ENCODE results near the gene HAUS5. TPM values are rescaled to one million over a fixed set of nuclear protein-coding genes. Genes with fewer than 3 reads are reported as not detected.

HAUS5 gene
- total and polyA plus RNA-seq, 2 experiments from 2014 or later: 4.9 to 12.6 TPM

DNA sequence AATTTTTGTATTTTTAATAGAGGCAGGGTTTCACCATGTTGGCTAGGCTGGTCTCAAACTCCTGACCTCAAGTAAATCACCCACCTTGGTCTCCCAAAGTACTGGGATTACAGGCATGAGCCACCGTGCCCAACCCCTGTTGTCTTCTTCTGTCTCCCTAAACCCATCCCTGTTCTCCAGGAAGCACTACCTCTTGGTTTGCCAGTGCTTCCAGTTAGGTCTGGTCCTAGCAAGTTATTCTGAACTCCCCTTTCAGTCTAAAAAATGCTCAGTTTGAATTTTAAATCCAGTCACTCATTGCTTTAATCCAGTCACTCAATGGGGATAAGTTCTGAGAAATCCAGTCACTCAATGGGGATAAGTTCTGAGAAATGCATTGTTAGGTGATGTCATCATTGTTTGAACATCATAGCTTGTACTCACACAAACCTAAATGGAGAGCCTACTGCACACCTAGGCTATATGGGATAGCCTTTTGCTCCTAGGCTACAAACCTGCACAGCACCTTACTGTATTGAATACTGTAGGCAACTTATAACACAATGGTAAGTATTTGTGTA lies 41.0 kb upstream of the HAUS5 start:
- no peaks in the 10 kb centered on the region for H3K36me3 ChIP-seq (replicated peaks; ENCODE audit: insufficient read depth, low read depth)
- H3K79me2 ChIP-seq: no peaks in the 10 kb centered on the region
- H3K4me3 ChIP-seq: no peak overlapping the region
- H3K27me3 ChIP-seq: no peaks in the 10 kb centered on the region
- peaks cover 6% of the 10 kb centered on the region for H3K9me3 ChIP-seq (ENCODE audit: low read depth)
- no peak overlapping the region for H3K27ac ChIP-seq
- no peaks in the 10 kb centered on the region for H4K20me1 ChIP-seq (ENCODE audit: insufficient read depth, poor library complexity, severe bottlenecking)
- no peaks in the 10 kb centered on the region for H3K4me1 ChIP-seq (ENCODE audit: insufficient read depth)
- no peak for DNase-seq (ENCODE audit: low spot score)
- H3K4me2 ChIP-seq: no peak overlapping the region
- no peak for TF ChIP-seq EZH2 (IDR thresholded peaks at IDR 0.05; ENCODE audit: borderline replicate concordance)
- TF ChIP-seq, protein P1, sequence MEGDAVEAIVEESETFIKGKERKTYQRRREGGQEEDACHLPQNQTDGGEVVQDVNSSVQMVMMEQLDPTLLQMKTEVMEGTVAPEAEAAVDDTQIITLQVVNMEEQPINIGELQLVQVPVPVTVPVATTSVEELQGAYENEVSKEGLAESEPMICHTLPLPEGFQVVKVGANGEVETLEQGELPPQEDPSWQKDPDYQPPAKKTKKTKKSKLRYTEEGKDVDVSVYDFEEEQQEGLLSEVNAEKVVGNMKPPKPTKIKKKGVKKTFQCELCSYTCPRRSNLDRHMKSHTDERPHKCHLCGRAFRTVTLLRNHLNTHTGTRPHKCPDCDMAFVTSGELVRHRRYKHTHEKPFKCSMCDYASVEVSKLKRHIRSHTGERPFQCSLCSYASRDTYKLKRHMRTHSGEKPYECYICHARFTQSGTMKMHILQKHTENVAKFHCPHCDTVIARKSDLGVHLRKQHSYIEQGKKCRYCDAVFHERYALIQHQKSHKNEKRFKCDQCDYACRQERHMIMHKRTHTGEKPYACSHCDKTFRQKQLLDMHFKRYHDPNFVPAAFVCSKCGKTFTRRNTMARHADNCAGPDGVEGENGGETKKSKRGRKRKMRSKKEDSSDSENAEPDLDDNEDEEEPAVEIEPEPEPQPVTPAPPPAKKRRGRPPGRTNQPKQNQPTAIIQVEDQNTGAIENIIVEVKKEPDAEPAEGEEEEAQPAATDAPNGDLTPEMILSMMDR (IDR thresholded peaks at IDR 0.05; ENCODE audit: poor library complexity): no peak
- no peak for TF ChIP-seq EZH2phosphoT487 (IDR thresholded peaks at IDR 0.05; ENCODE audit: low read depth, severe bottlenecking, unreplicated experiment)
- WGBS (ENCODE audit: low lambda C conversion rate, missing lambda C conversion rate): 83% methylated on average over 1 of the region's 1 CpG
- no peak overlapping the region for H2AFZ ChIP-seq
- H3K9me2 ChIP-seq (replicated peaks; ENCODE audit: insufficient read depth): no peaks in the 10 kb centered on the region

DNA sequence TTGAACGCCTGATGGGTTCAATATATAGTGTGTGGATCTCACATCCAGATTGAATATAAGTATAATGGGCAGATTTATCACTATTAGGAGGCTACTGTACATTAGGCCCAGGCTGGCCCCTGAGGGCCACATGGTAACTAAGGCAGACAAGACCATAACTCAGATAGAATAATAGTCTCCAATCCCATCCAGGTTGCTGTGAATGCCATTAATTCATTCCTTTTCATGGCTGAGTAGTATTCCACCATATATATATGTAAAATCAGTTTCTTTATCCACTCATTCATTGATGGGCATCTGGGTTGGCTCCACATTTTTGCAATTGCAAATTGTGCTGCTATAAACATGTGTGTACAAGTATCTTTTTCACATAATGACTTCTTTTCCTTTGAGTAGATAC lies 34.6 kb upstream of the HAUS5 start:
- H3K4me3 ChIP-seq: no peak overlapping the region
- H3K27me3 ChIP-seq: no peaks in the 10 kb centered on the region
- H3K4me2 ChIP-seq: no peak overlapping the region
- no peak for TF ChIP-seq EZH2phosphoT487 (IDR thresholded peaks at IDR 0.05; ENCODE audit: low read depth, severe bottlenecking, unreplicated experiment)
- no peak for TF ChIP-seq EZH2 (IDR thresholded peaks at IDR 0.05; ENCODE audit: borderline replicate concordance)
- TF ChIP-seq, protein P1 (IDR thresholded peaks at IDR 0.05; ENCODE audit: poor library complexity): no peak
- WGBS (ENCODE audit: low lambda C conversion rate, missing lambda C conversion rate): 65% methylated on average over 1 of the region's 1 CpG
- H3K27ac ChIP-seq: no peak overlapping the region
- no peaks in the 10 kb centered on the region for H3K4me1 ChIP-seq (ENCODE audit: insufficient read depth)
- no peaks in the 10 kb centered on the region for H3K9me2 ChIP-seq (replicated peaks; ENCODE audit: insufficient read depth)
- peaks cover 6% of the 10 kb centered on the region for H3K9me3 ChIP-seq (ENCODE audit: low read depth)
- no peaks in the 10 kb centered on the region for H3K79me2 ChIP-seq
- H2AFZ ChIP-seq: no peak overlapping the region
- no peaks in the 10 kb centered on the region for H3K36me3 ChIP-seq (replicated peaks; ENCODE audit: insufficient read depth, low read depth)
- no peak for DNase-seq (ENCODE audit: low spot score)
- no peaks in the 10 kb centered on the region for H4K20me1 ChIP-seq (ENCODE audit: insufficient read depth, poor library complexity, severe bottlenecking)

DNA sequence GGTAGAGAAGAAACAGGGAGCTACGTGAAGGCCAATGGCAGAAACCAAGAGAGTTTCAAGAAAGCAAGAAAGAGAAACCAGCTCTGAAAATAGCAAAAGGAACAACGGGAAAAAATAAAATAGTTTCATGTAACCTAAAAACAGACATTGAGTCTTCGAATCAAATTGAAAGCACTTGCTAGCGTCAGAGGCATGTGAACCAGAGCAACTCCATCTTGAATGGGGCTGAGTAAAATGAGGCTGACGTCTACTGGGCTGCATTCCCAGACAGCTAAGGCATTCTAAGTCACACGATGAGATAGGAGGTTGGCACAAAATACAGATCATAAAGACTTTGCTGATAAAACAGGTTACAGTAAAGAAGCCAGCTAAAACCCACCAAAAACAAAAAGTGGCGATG lies 33.8 kb upstream of the HAUS5 start:
- no peaks in the 10 kb centered on the region for H3K9me2 ChIP-seq (replicated peaks; ENCODE audit: insufficient read depth)
- no peak overlapping the region for H3K4me2 ChIP-seq
- H2AFZ ChIP-seq: no peak overlapping the region
- no peaks in the 10 kb centered on the region for H3K27me3 ChIP-seq
- H3K27ac ChIP-seq: no peak overlapping the region
- no peak overlapping the region for H3K4me3 ChIP-seq
- peaks cover 6% of the 10 kb centered on the region for H3K9me3 ChIP-seq (ENCODE audit: low read depth)
- H3K79me2 ChIP-seq: no peaks in the 10 kb centered on the region
- no peaks in the 10 kb centered on the region for H4K20me1 ChIP-seq (ENCODE audit: insufficient read depth, poor library complexity, severe bottlenecking)
- WGBS (ENCODE audit: low lambda C conversion rate, missing lambda C conversion rate): 75% methylated on average over 7 of the region's 7 CpGs
- TF ChIP-seq EZH2 (IDR thresholded peaks at IDR 0.05; ENCODE audit: borderline replicate concordance): no peak
- TF ChIP-seq, protein P1 (IDR thresholded peaks at IDR 0.05; ENCODE audit: poor library complexity): no peak
- no peak for TF ChIP-seq EZH2phosphoT487 (IDR thresholded peaks at IDR 0.05; ENCODE audit: low read depth, severe bottlenecking, unreplicated experiment)
- no peaks in the 10 kb centered on the region for H3K36me3 ChIP-seq (replicated peaks; ENCODE audit: insufficient read depth, low read depth)
- DNase-seq (ENCODE audit: low spot score): no peak
- no peaks in the 10 kb centered on the region for H3K4me1 ChIP-seq (ENCODE audit: insufficient read depth)
